NOMO-1 treated with DMSO at 0.1 percent for 48 hours (cell line): Measurements from ENCODE around the gene CUEDC1.

ENCODE experiments used
- DNase-seq: peaks from one replicate; lab custom pipeline; 2025; ENCODE audit not compliant: unreplicated experiment; lab: John Stamatoyannopoulos, UW

Gene CUEDC1

DNA sequence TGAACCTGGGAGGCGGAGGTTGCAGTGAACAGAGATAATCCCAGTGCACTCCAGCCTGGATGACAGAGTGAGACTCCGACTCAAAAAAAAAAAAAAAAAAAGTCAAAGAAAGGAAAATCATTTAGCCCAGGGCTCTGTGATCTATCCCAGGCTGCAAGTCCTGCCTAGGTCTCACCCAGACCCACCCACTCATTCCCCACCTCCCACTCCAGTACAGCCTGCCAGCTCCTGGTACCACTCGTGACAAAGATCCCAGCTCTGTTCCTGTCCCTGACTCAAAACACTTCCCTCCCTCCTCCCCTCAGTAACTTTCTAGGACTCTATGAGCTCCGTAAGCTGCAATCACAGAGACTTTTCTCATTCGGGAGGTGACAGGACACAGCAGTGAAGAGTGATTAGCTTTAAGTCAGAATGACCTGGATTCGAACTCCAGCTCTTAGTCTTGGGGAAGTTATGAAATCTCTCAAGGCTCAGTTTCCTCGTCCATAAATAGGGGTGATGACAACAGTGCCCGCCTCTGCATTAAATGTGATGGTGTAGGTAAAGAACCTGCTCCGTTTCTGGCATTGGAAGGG is 77.3 kb downstream of the CUEDC1 start:
- no peak for DNase-seq

DNA sequence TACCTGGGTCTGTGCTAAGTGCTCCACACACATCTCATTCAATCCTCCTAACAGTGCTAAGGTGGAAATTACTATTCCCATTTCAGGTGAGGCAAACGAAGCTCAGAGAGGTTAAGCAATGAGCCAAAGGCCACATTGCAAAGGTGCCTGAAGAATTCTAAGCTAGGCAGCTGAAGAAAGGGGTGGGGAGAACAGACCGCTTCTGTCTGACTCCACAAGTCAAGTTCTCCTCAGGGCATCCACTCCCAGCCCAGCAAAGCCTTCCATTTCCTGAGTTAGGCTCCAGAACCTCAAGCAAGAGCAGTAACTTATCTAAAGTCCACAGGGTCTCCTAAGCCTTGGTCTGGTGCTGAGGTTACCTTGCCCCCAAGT is 78.4 kb downstream of the CUEDC1 start:
- DNase-seq, result no peak

DNA sequence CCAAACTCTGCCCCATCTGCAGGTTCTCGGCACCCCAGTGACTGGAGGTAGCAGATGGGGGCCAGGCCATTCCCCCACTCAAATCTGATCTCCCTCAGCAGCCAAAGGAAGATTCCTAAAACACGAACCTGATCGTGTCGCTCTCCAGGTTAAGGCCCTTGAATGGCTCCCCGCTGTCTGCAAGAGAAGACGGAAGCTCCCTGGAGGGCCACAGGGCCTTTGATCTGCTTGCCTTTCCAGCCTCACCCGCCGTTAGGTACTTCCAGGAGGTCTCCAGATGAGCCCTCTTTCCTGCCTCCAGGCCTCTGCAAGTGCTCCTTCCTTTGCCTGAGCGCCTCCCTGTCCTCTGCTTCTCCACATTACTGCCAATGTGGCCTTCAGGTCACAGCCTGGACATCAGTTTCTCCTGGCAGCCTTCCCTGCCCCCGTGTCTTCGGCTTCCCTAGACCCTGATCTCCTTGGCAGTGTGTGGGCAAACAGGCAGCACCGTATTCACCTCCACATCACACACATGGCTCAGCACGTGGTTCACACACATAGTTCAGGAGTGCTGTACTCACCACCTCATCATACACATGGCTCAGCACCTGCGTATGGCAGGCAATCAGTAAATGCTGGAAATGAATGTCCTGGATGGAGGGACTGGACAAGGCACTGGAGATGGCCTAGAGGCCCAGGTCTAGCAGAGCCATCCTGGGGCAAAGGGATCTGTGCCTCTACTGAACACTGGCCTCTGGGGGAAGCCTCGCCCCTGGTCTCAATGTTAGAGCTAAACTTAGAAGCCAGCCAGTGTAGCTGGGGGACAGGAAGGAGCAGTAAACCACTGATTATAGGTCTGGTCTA is 79.0 kb downstream of the CUEDC1 start:
- no peak for DNase-seq

DNA sequence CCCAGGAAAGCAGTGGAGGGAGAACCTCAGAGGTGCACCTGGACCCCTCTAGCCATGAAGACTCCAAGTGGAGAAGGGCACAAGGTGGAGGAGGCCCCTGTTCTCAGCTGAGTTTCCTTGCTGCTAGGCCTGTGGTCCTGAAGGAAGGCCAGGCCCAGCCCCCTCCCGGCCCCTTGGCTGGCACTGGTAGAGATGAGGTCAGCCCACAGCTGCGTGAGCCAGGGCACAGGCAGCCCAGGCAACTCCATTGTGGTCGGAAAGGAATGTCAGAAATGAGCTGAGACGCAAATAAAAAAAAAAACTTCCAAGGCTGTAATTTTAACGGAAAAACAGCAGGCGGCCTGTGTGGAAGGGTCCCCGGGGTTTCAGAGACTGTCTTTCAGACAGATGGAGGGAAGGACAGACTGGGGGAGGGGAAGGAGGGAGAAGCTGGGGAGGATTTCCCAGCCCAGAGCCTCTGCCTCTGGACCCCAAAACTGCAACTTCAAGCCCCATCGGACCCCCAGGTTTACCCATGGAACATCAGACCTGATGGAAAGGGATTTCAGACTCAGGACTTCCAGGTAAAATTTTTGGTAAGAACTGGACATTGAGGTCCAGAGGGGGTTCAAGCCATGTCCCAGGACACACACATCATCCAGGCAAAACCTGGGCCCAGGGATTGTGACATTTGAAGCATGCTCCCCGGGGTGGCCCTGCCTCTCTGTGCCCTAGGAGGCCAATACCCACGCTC is 79.8 kb downstream of the CUEDC1 start:
- peak; percentile 23 for DNase-seq

DNA sequence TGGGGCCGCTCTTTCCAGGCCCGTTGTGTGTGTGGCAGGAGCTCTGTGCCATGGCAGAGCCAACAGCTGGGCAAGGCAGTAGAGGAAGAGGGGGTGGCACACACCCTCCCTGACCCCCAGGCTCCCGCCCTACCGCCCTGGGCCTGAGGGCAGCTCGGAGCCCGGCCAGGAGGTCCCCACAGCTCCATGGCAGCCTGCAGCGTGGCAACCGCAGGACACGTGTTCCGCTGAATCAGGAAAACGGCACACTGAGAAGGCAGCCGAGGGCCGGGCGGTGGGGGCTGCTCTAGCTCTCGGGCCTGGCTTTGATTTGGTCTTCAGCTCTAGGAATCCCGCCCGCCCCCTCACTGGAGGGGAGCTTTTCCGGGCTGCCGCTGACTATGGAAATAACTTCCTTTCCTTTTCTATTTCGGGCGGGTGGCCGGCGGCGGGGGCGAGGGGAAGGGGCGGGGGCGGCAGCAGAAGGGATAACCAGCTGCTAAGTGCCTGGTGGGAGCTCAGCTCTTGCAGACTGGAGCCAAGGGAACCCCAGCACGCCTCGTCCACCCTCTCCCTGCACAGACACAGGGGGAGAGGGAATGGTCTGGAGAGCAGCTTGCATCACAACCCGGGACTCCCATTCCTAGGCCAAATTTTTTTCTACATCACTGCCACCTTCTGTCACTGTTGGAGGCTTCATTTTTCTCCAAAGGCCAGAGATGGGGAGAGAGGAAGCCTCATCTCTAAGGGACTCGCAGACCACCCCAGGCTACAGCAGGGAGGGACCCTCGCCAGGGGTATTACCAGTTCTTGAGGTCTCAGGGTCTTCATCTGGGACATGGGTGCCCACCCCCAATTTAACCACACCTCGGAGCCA is 80.5 kb downstream of the CUEDC1 start:
- DNase-seq, result no peak

DNA sequence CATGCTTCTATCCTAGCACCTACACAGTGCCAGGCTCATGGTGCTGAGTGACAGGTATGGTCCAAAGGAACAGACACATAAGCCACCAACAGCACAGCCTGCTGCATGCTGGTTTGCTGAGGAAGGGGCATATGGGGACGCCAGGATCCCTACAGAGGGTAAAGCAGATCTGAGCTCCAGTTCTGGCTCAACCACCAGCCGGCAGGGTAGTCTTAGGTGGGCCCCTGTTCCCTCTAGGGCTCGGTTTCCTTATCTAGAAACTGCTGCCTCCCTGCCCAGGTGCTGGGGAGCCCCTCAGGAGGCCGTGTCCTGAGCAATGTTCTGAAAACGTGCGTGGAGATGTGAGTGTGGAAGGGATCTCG is 81.2 kb downstream of the CUEDC1 start:
- DNase-seq, result no peak

DNA sequence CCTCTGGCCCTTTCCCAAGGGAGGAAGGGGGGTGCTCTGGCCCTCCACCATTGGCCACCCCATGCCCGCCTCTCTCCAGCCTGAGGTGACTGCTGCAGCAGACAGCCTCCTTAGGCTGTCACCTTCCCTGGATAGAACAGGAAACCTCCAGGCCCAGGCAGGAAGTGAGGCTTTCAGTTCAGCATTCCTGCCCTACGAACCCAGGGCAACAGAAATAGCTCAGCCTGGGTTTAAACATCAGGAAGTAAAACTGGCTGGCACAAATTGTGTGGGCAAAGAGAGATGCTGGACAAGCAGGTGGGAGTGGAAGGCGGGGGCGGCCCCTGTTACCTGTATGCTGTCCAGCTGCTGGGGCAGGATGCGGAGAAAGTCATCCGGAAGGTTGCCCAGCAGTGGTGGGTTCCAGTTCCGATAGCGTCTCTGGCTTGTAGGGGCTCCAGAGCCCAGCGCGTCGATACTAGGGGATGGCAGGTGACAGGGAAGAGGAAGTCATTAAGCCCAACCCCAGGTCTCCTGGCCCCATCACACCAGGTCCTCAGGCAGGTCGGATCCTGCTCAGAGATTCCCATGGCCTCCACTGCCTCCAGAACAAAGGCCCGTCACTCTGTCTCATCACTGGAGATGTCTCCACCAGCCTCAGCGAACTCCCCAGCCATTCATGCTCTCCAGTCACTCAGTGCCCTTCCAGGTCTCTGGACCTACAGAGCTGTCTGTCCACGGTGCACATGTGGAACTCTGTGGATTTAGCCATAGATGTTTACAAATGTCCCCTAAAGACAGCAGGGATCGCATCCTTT is 81.8 kb downstream of the CUEDC1 start:
- no peak for DNase-seq

DNA sequence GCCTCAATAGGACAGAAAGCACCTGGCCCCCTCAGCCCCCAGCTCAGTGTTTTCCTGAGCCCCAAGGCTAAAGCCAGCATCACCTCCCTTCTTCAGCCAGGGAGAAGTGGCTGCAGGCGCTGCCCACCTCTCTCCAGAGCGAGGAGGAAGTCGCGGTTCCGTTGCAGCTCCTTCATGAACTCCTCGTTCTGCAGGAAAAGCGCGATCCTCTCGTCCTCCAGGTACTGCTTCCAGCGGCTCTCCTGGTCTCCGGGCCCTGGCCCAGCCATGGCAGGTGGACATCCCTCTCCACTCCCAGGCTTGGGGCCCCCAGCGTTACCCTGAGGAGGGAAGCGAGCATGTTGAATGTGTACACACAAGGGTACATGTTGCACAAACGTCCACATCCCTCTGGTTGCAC is 82.7 kb downstream of the CUEDC1 start:
- DNase-seq, result no peak

DNA sequence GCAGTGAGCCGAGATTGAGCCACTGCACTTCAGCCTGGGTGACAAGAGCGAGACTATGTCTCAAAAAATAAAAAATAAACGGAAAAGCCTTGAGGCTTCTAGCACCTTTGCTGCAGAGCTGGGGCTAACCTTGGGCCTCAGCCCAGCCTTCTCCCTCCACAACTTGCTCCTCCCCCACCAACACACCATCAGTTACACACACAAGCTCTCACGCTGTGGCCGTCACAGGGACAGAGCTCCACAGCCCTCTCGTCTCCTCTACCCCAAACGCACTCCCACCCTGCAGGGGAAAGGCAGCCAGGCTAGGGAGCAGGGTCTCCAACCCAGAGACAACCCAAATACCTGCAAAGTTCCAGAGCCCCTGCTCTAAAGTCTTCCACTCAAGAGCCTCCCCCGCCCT is 83.3 kb downstream of the CUEDC1 start:
- DNase-seq, result no peak

DNA sequence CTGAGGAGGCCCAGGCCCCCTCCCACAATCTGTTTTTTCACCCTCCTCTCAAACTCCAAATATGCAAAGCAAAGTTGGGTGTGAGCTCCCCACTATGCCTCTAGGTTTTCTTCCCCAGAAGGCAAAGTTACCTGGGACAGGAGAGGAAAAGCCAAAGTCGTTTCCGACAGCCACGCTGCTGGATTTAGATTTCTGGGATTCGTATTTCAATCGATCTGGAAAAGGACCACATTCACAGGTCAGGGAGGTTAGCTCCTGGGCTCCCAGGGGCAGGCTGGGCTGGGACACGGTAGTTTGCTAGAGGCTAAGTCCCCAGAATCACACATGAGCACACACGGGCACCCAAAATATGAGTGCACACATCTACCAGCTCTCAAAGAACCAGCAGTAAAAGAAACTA is 84.1 kb downstream of the CUEDC1 start:
- DNase-seq, result no peak

DNA sequence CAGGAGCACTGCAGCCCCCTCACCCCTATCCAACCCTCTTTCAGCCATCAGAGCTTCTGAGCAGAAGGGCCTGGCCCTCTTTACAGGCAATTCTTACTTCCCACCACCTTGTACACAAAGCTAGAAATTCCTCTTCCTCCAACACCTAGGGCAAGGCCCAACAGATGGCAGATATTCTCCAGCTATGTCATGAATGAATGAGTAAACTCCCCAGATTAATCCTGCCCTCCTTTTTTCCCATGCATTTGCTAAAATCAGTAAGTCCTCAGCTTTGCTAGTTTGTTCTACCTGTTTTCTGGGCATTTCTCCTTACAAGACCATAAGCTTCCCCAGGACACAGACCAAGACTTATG is 85.0 kb downstream of the CUEDC1 start:
- DNase-seq, result no peak

DNA sequence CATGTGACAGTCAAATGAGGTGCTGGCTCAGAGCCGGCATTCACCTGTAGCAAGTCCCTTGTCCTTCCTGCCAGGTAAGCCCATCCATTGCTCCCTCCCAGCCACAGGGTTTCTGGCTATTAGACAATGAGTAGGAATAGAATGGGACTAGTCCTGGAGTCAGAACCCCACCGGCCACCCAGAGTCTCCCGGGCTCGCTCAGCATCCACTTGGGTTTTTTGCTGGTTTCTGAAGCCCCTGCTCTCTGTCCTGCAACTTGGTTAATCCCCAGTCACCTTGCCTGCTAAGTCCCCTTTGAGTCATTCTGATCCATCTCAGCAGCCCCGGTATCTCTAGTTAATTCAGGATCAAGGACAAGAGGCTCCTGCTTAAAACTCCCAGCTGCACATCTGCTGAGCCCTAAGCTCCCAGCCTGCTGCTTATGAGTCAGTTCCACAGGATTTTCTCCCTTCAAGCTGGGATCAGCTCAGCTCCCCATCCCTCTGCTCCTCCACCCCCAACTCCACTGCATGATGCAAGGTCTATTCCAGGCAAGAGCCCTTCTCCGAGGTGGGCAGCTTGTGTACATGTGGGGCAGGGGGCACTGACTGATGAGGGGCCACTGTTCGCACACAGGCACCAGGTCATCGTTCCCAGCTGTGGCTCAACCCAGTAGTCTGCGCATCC is 85.5 kb downstream of the CUEDC1 start:
- no peak for DNase-seq

DNA sequence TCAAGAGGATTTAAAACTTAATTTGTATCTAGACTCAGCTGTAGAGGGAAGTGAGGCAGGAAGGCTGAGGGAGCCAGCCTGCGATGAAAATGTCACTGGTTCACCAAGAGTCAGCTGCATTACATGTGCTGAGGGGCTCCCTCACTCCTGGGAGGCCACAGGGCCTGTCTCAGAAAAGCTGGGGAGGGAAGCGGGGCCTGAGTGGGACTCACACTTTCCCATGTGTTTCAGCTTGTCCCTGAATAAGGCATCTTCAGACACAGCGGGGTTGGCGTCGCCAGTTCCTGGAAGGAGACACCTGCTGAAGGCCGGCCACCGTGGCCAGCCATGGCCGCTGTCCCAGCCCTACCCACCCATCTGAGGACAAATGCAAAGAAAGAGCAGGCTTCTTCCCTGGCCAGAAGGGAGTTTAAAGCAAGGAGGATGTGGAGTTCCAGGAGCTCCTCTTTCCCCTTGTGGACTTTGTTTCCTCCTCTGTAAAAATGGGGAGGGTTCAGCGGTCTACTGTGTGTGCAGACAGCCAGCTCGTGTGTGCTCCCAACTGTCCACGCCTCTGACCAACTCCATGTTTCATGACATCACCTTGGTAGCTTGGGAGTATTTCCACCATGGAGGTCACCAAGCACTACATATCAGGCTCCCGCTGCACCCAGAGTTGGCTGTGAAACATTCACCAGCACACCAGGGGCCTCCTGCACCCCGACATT is 86.1 kb downstream of the CUEDC1 start:
- no peak for DNase-seq

DNA sequence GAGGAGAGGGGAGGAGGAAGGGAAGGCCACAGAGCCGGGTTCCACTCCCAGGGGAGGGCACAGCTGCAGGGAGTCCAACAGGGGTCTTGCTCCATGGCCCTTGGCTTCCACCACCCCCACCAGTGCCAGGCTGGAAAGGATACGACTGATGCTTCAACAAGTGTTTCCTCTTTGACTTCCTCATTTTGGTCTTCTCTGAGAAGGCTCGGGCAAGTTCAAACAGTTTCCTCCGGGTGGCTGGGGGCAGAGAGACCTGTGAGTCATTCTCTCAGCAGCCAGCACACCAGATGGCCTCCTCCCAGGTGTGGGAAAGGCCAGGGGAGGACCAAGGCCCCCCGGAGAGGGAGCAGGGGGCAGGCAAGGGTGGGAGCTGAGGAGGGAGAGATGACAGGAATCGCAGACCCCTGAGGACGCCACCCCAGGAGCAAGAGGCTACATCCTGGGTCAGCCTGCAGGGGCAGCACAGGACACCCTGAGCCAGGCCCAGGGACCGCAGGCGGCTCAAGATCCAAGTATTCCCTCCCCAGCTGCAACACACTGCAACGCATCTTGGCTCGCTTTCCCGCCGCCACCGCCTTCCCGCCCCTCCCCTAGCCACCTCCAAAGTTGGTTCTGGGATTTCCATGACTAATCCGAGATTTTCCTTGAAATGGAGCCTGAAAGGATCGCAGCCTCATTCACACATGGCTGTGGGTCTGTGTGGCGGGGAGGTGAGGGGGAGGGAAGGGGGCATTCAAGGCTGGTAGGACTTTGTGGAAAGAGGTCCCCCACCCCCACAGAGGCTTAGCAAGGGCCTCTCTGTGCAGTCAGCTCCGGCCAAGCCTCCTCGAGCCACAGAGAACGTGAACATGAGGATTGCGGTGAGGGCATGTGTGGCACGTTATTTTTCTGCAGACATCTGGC is 87.0 kb downstream of the CUEDC1 start:
- peak; percentile 97 for DNase-seq

DNA sequence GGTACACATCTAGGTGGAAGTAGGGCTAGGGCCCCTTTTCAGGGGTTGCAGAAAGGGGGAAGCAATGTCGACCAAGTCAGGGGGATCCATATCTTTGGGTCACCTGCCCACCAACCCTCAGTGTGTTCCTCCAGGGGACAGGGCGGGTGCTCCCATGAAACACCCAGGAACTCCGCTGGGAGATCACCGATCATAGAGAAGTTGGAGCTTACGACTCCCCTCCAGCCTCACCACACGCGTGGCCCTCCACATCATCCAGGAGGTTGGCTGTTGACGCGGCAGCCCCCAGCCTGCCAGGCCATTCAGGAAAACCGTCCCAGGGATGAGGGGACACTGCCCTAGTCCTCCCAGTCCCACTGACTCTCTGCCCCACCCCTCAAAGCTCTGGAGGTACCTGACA is 88.1 kb downstream of the CUEDC1 start:
- no peak for DNase-seq

DNA sequence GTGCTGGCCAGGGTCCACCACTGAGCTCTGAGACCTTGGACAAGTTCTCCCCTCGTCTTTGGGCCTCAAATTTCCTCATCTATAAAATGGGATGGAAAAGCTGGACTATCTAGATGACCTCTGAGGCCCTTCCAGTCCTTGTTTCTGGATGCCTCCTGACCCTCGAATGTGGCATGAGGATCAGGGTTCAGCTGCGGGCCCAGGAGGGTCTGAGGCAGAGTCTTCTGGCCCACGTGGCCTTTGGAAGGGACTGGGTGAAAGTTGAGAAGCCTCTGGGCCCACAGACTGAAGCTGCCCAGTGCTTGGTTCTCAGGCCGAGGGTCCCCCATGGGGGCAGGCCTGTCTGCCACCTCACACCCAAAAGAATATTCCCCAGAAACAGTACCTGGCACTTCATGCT is 88.5 kb downstream of the CUEDC1 start:
- DNase-seq, result no peak

DNA sequence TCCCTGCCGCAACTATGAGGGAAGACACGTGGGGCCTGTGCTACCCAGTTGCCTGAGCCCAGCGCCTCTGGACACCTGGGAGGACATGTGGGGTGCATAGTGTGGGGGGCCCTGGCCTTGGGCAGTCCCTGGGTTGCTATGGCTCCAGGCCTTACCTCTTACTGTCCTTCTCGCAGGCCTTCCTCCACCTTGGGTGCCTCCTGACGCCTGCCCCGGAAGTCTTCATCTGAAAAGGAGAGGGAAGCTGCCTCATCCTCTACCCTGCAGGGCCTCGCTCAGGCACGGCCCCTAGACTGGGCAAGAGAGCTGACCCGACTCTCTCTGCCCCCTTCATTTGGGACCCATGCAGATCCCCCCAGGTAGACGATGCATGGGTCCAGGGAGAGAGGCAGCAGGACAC is 88.9 kb downstream of the CUEDC1 start:
- DNase-seq, result no peak

DNA sequence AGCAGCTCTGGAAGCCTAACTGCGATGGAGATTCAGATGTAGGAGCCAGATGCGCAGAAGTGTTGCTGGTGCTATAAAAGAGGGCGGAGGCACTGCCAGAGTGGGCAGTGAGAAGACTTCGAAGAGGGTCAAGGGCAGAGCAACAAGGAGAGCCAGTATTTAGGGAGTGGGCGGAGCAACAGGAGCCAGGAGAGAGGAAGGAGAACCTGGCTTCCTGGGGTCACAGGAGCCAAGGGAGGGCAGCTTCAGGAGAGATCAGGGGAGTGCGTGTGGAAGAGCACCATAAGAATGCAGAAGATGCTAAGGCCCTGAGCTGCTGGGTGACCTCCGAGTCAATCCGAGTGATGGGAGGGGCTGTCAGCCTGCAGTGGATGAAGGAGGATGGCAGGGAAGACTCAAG is 90.9 kb downstream of the CUEDC1 start:
- no peak for DNase-seq
